Stomach (tissue), 9 donors: ENCODE measurements around the gene SCAI. TPM values are rescaled to one million over a fixed set of nuclear protein-coding genes. Genes with fewer than 3 reads are reported as not detected.
A peak's percentile ranks its signal among the peaks of the same experiment; 100 is the strongest.

Experiments
- DNase-seq, 2 donors: peaks; one replicate each; pipeline versions ENCODE4 v3.0.0 to v3.0.0-alpha.2; 2013 to 2019
- H3K27ac ChIP-seq, 5 donors: fragments of 200-600 bp in 4 of 5; sonication (generic) in 4 of 5; one replicate each; pipeline ENCODE4 v1.5.1; 2013 to 2019; ENCODE audit warnings: mild to moderate bottlenecking in 1 of 5, moderate library complexity in 1 of 5
- H3K27me3 ChIP-seq, 3 donors: fragments of 200-600 bp; sonication (generic); one replicate each; pipeline ENCODE4 v1.5.1; 2017 to 2019; ENCODE audit warnings: mixed run types in 1 of 3
- H3K36me3 ChIP-seq, 4 donors: fragments of 200-600 bp; sonication (generic); 1 replicate in 3 of 4; 2 replicates in 1 of 4; pipeline ENCODE4 v1.5.1; 2016 to 2019
- H3K4me1 ChIP-seq, 4 donors: fragments of 200-600 bp; sonication (generic); one replicate each; pipeline ENCODE4 v1.5.1; 2016 to 2019
- H3K4me3 ChIP-seq, 4 donors: fragments of 200-600 bp; sonication (generic) in 3 of 4; one replicate each; pipeline ENCODE4 v1.5.1; 2016 to 2019; ENCODE audit warnings: mild to moderate bottlenecking in 1 of 4
- H3K9me3 ChIP-seq, 4 donors: fragments of 200-600 bp; sonication (generic); one replicate each; pipeline ENCODE4 v1.5.1; 2016 to 2019
- EP300 ChIP-seq: sonication (generic); formaldehyde crosslinking; IDR thresholded peaks from one replicate; pipeline ENCODE4 v1.6.1; 2017; ENCODE audit warnings: antibody characterized with exemption
- POLR2A ChIP-seq, 4 donors: fragments of 450-650 bp; IDR thresholded peaks; one replicate each; pipeline ENCODE4 v1.6.1; 2016; ENCODE audit warnings: antibody characterized with exemption in 4 of 4, control low read depth in 2 of 4, mild to moderate bottlenecking in 1 of 4, moderate library complexity in 1 of 4
- POLR2AphosphoS5 ChIP-seq, 3 donors: sonication (generic); formaldehyde crosslinking; IDR thresholded peaks; one replicate each; pipeline ENCODE4 v1.6.1; 2016; ENCODE audit warnings: antibody characterized with exemption in 3 of 3
- WGBS, 5 donors: extraction: QIAGEN DNeasy Blood & Tissue Kit in 3 of 5; methylation state at CpG; one replicate each; pipeline versions ENCODE4 v1.1.5 to v1.1.7; 2013 to 2018; 5-methylcytosine and 5-hydroxymethylcytosine counted together
- intact Hi-C: fragments of 100-400 bp; cut with DNase I; formaldehyde crosslinking; loops from one replicate; pipeline ENCODE4 v1.15.1; 2023; ENCODE audit warnings: low total_unique reads
- polyA plus RNA-seq, 3 donors: library from polyadenylated mRNA; stranded (reverse); fragments of 200-250 nt; gene quantifications; one replicate each; pipeline ENCODE4 v1.2.3, GENCODE V29; 2013
- total RNA-seq, 5 donors: library from RNA; depleted of rRNA; stranded (reverse); fragments of >200 nt; gene quantifications; one replicate each; pipeline versions ENCODE4 v1.1.0 to v1.2.3, GENCODE V29; 2014 to 2016
- TF ChIP-seq, protein P1 (sequence below), 7 experiments: fragments of 450-650 bp in 4 of 7; fragments of 200-600 bp in 3 of 7; sonication (generic) in 3 of 7; IDR thresholded peaks; one replicate each; pipeline ENCODE4 v1.5.1; 2016 to 2019; ENCODE audit warnings: antibody characterized with exemption in 7 of 7, control low read depth in 2 of 7, mild to moderate bottlenecking in 1 of 7
- donor health status: healthy with polysubstance abuse.
- donor health status: Bipolar disorder and iron deficiency.
- donor health status: healthy.

SCAI gene
- total and polyA plus RNA-seq, 8 donors, result 0.46 to 21.0 (median 3.1) TPM

DNA sequence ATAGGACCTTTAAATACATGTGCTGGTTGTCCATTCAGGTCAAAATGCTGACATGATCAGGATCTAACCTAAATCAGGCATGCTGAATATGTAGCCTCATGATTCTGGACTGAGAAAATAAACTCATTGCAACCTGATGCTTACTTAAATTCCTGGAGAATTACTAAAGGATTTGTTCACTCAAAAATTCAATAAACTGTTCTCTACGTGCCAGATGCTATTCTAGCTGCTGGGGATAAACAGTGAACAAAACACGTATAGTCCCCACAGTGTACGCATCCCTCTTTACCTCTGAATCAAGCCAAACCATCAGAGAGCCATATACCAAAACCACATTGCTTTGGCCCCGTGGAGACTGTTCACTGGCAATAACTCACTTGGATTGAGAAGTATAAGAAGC, 6.1 kb downstream of the SCAI start:
- DNase-seq, result no peak
- Histone ChIP-seq H3K4me3 (no peak overlapping the region), H3K9me3 (no peaks in the 10 kb centered on the region), H3K27ac (no peak overlapping the region), H3K27me3 (no peaks in the 10 kb centered on the region), H3K36me3 (no peaks in the 10 kb centered on the region), H3K4me1 (peaks cover 0 to 13% (median 6%) of the 10 kb centered on the region in 4 donors)
- intact Hi-C loops, result no loop called here
- 60 to 82% (median 78%) methylated on average over 4 of the region's 4 CpGs for WGBS, 5 donors
- TF ChIP-seq EP300, result no peak
- TF ChIP-seq POLR2A (IDR thresholded peaks at IDR 0.05), result no peak
- TF ChIP-seq, protein P1, sequence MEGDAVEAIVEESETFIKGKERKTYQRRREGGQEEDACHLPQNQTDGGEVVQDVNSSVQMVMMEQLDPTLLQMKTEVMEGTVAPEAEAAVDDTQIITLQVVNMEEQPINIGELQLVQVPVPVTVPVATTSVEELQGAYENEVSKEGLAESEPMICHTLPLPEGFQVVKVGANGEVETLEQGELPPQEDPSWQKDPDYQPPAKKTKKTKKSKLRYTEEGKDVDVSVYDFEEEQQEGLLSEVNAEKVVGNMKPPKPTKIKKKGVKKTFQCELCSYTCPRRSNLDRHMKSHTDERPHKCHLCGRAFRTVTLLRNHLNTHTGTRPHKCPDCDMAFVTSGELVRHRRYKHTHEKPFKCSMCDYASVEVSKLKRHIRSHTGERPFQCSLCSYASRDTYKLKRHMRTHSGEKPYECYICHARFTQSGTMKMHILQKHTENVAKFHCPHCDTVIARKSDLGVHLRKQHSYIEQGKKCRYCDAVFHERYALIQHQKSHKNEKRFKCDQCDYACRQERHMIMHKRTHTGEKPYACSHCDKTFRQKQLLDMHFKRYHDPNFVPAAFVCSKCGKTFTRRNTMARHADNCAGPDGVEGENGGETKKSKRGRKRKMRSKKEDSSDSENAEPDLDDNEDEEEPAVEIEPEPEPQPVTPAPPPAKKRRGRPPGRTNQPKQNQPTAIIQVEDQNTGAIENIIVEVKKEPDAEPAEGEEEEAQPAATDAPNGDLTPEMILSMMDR (IDR thresholded peaks at IDR 0.05), result no peak
- no peak for TF ChIP-seq POLR2AphosphoS5 (IDR thresholded peaks at IDR 0.05)

GRCh38 chr9:125134976-125135375, 8.4 kb downstream of the SCAI start:
- H3K27ac ChIP-seq, result no peak overlapping the region
- H3K4me3 ChIP-seq, result no peak overlapping the region
- TF ChIP-seq EP300, result no peak
- TF ChIP-seq, protein P1 (IDR thresholded peaks at IDR 0.05), result no peak
- TF ChIP-seq POLR2AphosphoS5 (IDR thresholded peaks at IDR 0.05), result no peak
- TF ChIP-seq POLR2A (IDR thresholded peaks at IDR 0.05), result no peak
- no peaks in the 10 kb centered on the region for H3K9me3 ChIP-seq
- peaks cover 0 to 4% (median 0%) of the 10 kb centered on the region in 4 donors for H3K4me1 ChIP-seq
- no peaks in the 10 kb centered on the region for H3K36me3 ChIP-seq
- intact Hi-C loops, result no loop called here
- DNase-seq, result no peak
- H3K27me3 ChIP-seq, result no peaks in the 10 kb centered on the region

DNA sequence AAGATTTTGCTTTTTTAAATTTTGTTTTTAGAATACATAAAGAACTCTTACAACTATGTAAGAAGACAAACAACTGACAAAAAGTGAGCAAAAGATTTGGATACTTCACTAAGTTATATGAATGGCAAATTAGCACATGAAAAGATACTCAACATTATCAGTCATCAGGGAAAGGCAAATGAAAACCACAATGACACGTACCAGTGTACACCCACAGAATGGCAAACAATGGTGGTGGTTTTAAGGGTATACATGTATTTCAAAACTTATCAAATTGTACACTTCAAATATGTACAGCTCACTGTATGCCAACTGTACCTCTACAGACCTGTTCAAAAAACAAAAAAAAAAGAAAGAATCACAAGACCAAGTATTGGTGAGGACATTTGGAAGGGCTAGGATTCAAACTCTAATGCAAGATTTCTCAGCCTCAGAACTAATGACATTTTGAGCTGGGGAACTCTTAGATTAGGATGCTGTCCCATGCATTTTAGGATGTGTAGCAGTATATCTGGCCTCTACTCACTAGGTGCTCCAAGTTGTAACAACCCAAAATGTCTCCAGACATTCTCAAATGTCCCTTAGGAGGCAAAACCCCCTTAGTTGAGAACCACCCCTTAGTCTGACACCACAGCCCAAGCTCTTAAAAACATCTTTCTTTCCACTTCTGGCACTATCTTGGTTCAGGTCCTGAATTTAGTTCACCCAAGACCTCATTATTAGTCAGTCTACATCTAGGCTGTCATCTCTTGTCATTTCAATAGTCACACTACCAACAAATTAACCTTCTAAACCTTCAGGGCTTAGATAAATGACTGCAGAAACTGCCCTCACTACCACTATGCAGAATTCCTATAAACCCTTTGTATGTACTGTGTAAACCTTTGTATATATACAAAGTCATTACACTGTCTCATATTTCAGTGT, 9.7 kb downstream of the SCAI start:
- Histone ChIP-seq H3K4me3 (no peak overlapping the region), H3K9me3 (no peaks in the 10 kb centered on the region), H3K4me1 (peaks cover 0 to 4% (median 0%) of the 10 kb centered on the region in 4 donors), H3K27me3 (no peaks in the 10 kb centered on the region), H3K36me3 (no peaks in the 10 kb centered on the region), H3K27ac (no peak overlapping the region)
- WGBS, 5 donors, result 19 to 60% (median 31%) methylated on average over 1 of the region's 1 CpG
- intact Hi-C loops, result no loop called here
- TF ChIP-seq EP300 (no peak), POLR2A (IDR thresholded peaks at IDR 0.05) (no peak), POLR2AphosphoS5 (IDR thresholded peaks at IDR 0.05) (no peak)
- TF ChIP-seq, protein P1 (IDR thresholded peaks at IDR 0.05), result no peak
- no peak for DNase-seq

DNA sequence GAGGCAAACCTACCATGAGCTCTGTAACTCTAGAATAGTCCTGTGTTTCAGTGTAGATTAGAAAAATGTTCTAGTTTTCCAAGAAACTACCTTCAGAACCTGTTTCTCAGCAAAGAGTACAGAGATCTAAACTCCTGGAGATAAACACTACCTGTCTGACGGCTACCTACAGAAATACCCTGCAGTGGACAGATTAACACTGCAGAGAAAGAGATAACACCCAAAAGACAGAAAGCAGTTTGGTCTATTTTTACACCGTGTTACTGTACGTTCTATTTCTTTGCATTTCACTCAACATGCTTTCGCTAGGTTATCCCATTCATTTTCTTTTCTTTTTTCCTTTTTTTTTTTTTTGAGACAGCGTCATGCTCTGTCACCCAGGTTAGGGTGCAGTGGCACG, 11.6 kb downstream of the SCAI start:
- H3K36me3 ChIP-seq, result no peaks in the 10 kb centered on the region
- 39 to 77% (median 63%) methylated on average over 6 of the region's 6 CpGs for WGBS, 5 donors

More for the DNA sequence above, 11.6 kb downstream of the SCAI start:
- Histone ChIP-seq H3K4me3 (no peak overlapping the region), H3K4me1 (peaks cover 0 to 4% (median 0%) of the 10 kb centered on the region in 4 donors), H3K27me3 (no peaks in the 10 kb centered on the region), H3K27ac (no peak overlapping the region), H3K9me3 (no peaks in the 10 kb centered on the region)
- intact Hi-C loops, result no loop called here
- no peak for TF ChIP-seq POLR2A (IDR thresholded peaks at IDR 0.05)
- TF ChIP-seq, protein P1 (IDR thresholded peaks at IDR 0.05), result no peak
- no peak for TF ChIP-seq EP300
- TF ChIP-seq POLR2AphosphoS5 (IDR thresholded peaks at IDR 0.05), result no peak
- DNase-seq, result peak in 1 of 2 donors; percentile 23
